ENCODE data around the gene ITGA6.

- no peak for TF ChIP-seq CTCF (IDR thresholded peaks at IDR 0.05)
- TF ChIP-seq FOSL2 (IDR thresholded peaks at IDR 0.05), result no peak
- TF ChIP-seq FOSL2 (CRISPR knock-in tag; IDR thresholded peaks at IDR 0.05), result no peak
- TF ChIP-seq BCL3 (IDR thresholded peaks at IDR 0.05), result no peak
- TF ChIP-seq NPAS2 (CRISPR knock-in tag; IDR thresholded peaks at IDR 0.05; ENCODE audit: borderline replicate concordance), result no peak
Measured at GRCh38 chr2:172412984-172413492, 14.3 kb upstream of the ITGA6 start.

Data from A549 (cell line).